ENCODE data around the gene STAT4.

Gene STAT4

GRCh38 chr2:191051177-191051576, 99.6 kb downstream of the STAT4 start:
- no peak for TF ChIP-seq CTCF (IDR thresholded peaks at IDR 0.05; ENCODE audit: insufficient read depth, low read length, poor library complexity, severe bottlenecking)
- no peak for DNase-seq (ENCODE audit: extremely low read depth, insufficient read length)
- H3K27me3 ChIP-seq (replicated peaks; ENCODE audit: control insufficient read depth, insufficient read depth, low read length): peaks cover 2% of the 10 kb centered on the region; the same call in 1 of the 2 replicates
- no peaks in the 10 kb centered on the region for H3K36me3 ChIP-seq (ENCODE audit: control insufficient read depth, insufficient read depth, low read length)
- no peak overlapping the region for H3K4me3 ChIP-seq (replicated peaks; ENCODE audit: low read depth, low read length)

- DNase-seq (ENCODE audit: extremely low read depth, insufficient read length): no peak
- Histone ChIP-seq H3K4me3 (replicated peaks; ENCODE audit: low read depth, low read length) (no peak overlapping the region), H3K27me3 (replicated peaks; ENCODE audit: control insufficient read depth, insufficient read depth, low read length) (peaks cover 2% of the 10 kb centered on the region; the same call in 1 of the 2 replicates), H3K36me3 (ENCODE audit: control insufficient read depth, insufficient read depth, low read length) (no peaks in the 10 kb centered on the region)
- no peak for TF ChIP-seq CTCF (IDR thresholded peaks at IDR 0.05; ENCODE audit: insufficient read depth, low read length, poor library complexity, severe bottlenecking)
These were observed 100.2 kb downstream of the STAT4 start for GRCh38 chr2:191050640-191050987.

GRCh38 chr2:191049728-191050639, 100.8 kb downstream of the STAT4 start:
- Histone ChIP-seq H3K36me3 (ENCODE audit: control insufficient read depth, insufficient read depth, low read length) (no peaks in the 10 kb centered on the region), H3K4me3 (replicated peaks; ENCODE audit: low read depth, low read length) (no peak overlapping the region), H3K27me3 (replicated peaks; ENCODE audit: control insufficient read depth, insufficient read depth, low read length) (peaks cover 2% of the 10 kb centered on the region; the same call in 1 of the 2 replicates)
- no peak for TF ChIP-seq CTCF (IDR thresholded peaks at IDR 0.05; ENCODE audit: insufficient read depth, low read length, poor library complexity, severe bottlenecking)
- DNase-seq (ENCODE audit: extremely low read depth, insufficient read length): peak; percentile 50

GRCh38 chr2:191048073-191048472, 102.7 kb downstream of the STAT4 start:
- no peak for TF ChIP-seq CTCF (IDR thresholded peaks at IDR 0.05; ENCODE audit: insufficient read depth, low read length, poor library complexity, severe bottlenecking)
- Histone ChIP-seq H3K4me3 (replicated peaks; ENCODE audit: low read depth, low read length) (no peak overlapping the region), H3K36me3 (ENCODE audit: control insufficient read depth, insufficient read depth, low read length) (no peaks in the 10 kb centered on the region), H3K27me3 (replicated peaks; ENCODE audit: control insufficient read depth, insufficient read depth, low read length) (peaks cover 2% of the 10 kb centered on the region; the same call in 1 of the 2 replicates)
- DNase-seq (ENCODE audit: extremely low read depth, insufficient read length): no peak

- DNase-seq (ENCODE audit: extremely low read depth, insufficient read length): no peak
- H3K36me3 ChIP-seq (ENCODE audit: control insufficient read depth, insufficient read depth, low read length): no peaks in the 10 kb centered on the region
- TF ChIP-seq CTCF (IDR thresholded peaks at IDR 0.05; ENCODE audit: insufficient read depth, low read length, poor library complexity, severe bottlenecking): no peak
- no peak overlapping the region for H3K4me3 ChIP-seq (replicated peaks; ENCODE audit: low read depth, low read length)
- no peaks in the 10 kb centered on the region for H3K27me3 ChIP-seq (replicated peaks; ENCODE audit: control insufficient read depth, insufficient read depth, low read length)
These were observed 105.7 kb downstream of the STAT4 start for GRCh38 chr2:191045141-191045540.

Data from GM06990 (cell line).